GM03348 (cell line): ENCODE data around the gene ABCA13.

Experiments
- DNase-seq: peaks from one replicate; pipeline ENCODE4 v3.0.0; 2012; ENCODE audit warnings: low spot score

ABCA13 gene

DNA sequence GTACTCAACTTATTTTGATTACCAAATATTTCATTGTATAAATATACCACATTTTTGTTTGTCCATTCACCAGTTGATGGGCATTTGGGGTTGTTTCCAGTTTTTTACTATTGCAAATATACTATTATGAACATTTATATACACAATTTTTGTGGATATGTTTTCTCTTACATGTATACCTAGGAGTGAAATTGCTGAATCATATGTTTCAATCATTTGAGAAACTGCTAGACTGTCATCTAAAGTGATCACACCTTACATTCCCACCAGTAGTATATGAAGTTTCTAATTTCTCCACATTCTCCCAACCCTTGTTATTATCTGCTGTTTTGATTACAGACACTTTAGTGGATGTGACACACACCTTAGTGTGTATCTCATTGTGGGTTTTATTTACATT, 257.9 kb downstream of the ABCA13 start:
- no peak for DNase-seq

DNA sequence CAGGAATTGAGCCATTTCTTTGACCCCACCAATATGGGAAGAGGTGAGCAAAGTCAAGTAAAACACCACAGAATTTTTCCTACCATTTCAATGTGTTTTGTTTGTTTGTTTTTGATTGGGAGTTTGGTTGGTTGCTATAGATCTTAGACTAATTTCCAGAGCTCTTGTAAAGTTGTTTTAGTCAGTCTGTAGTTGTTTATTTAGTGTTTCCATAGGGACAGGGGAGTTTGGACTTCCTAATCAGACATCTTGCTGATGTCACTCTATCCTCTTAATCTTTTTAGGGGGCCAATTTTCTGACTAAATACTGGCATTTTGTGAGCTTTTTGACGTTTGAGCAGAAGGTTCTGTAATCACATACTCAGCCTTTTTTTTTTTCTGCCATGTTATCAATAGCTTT, 266.9 kb downstream of the ABCA13 start:
- no peak for DNase-seq

DNA sequence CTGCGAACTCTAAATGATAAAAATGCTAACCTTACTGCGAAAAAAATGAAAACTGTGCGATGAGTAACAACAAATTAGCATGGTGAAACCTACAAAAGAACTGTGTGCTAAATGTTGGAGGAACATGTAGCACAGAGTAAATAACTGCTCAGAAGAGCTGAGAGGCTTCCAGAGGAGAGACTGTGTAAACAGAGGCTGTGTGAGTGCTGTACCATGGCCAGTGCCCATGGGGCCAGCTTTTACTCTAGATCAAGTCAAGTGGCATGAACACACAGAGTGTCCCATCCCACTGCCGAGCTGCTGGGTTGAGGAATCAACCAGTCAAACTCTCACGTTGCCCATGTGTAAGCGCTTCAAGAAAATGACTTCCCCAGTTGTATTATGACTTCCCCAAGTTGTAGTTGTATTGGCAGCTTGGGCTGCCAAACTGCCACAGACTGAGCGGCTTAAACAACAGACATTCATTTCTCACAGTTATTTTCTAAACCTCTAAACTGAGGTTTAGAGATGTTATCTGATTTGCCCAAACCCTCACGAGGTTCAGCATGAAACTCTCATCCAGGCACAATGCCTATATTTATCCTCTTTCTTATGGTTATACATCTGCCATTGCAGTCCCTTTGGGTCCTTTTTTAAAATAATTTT, 270.7 kb downstream of the ABCA13 start:
- no peak for DNase-seq

DNA sequence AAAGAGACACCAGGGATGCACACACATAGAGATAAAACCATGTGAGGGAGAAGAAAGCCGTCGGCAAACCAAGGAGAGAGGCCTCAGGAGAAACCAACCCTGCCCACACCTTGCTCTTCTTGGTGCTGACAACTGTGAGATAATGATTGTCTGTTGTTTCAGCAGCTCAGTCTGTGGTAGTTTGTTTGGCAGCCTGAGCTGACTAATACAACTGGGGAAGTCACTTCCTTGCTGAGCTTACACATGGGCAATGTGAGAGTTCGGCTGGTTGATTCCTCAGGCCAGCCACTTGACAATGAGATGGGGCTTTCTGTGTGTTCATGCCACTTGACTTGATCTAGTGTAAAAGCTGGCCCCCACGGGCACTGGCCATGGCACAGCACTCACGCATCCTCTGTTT, 271.8 kb downstream of the ABCA13 start:
- DNase-seq, result no peak

DNA sequence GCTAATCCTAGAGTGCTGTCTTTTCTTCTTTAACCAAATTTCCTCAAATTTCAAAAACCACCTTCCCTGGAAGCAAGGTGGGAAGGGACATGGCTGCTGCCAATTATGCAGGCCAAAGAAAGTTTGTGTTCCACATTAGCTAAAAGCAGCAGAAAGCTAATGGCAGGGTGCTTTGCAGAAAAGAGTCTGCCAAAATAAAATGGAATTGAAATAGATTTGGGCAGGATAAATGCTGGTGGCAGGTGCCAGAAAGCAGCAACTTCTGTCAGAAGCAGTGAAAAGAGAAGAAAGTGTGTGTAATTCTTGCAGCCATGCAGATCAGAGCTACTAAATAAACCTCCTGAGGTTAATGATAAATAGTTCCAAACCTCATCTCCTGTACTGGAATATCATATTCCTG, 275.5 kb downstream of the ABCA13 start:
- DNase-seq, result no peak

DNA sequence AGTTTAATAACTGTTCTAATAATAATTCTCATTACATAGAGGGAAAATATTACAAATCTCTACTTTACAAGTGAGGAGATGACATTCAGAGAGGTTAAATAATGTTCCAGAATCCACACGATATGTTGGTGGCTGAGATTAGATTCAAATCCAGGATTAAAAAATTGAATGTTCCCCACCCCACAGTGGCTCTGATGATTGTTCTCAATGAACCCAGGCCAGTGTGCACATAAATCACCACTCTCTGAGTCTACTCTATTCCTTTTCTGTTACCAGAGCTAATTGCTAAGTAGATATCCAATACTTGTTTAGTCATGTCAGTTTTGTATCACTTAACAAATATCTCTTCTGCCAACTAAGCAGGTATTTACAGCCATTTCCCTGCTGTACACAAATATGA, 281.0 kb downstream of the ABCA13 start:
- no peak for DNase-seq

DNA sequence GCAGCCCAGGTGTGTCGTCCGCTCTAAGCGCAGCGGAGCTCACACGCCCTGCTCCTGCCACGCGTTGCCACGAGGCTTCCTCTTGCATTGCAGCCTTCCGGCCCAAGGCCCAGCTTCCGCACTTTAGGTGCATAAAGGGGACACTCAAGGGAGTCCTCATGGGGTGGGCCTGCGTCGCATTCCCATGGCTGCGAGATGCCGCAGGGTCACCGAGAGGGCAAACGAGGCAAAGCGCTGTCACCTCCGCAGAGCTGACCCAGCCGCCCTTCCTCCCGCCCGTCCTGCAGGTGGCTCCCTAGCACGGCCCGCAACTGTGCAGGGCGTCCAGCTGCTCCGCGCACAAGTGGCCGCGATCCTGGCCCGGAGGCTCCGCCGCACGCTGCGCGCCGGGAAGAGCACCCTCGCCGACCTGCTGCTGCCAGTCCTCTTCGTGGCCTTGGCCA, 283.5 kb downstream of the ABCA13 start:
- no peak for DNase-seq

DNA sequence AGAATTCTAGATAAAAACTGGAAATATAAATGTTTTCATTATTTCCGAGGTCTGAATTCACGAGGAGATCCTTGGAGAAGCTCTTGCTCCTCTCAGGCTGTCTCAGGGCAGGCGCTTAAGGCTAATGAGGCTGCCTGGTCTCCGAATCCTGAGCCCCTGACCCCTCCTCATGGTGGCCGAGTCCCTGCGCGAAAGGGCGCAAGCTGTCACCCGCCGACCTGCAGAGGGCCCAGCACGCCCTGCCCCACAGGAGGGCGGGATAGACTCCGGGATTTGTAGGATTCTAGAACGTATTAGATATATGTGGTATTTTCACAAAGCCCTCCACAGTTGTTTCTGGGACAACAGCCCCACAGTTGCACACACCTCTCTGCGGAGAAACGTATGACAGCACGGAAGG, 284.1 kb downstream of the ABCA13 start:
- no peak for DNase-seq

DNA sequence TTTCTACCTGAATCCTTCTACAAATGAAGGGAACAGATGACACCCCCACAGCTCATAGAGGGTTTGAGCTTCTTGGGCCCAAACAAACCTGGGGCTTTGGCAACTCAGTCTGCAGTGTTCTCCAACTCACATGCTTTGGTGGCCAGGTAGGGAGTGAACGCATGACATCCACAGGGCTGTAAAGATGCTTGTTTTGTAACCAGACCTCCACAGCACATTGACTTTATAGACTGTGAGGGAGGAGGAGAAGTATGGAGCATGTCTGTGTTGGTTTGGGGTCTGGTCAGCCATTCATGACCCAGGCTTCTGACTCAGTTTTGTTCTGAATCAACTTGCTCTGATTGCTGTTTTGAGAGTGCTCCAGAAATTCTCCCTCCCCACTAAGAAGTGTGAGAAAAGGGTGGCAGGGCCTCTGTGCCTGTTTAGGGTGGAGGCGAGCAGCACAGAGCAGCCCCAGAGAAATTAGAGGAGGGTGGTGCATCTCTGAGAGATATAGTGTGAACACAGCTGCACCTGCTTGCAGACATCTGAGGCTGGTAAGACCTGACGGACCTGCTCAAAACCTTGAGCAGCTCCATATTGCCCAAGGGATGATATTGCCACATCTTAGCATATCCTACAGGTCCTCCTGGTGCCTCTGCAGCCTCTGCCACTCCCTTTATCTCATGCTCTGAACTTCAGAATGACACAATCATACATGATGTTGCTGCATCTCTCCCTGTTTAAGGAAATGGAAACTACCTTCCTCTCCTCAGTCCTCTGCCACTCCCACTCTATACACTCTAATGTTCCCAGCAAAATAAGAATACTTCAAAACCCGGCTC, 287.7 kb downstream of the ABCA13 start:
- DNase-seq, result no peak

DNA sequence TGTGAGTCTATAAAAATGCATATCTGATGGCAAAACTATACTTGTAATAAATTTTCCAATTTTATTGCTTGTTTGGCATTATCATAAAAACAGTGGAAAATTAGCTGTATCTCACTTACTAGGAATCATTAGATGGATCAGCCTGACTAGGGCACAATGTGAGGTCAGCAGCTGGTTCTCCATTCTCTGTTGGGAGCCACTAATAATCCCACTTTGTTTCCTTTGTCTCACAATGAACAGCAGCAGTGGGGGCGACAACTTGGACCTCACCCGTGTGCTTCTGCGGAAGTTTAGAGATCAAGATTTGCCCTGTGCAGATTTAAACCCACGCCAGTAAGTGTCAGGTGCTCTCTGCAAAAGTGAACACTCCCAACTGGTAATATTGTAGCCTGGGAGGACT, 295.5 kb downstream of the ABCA13 start:
- DNase-seq, result no peak

DNA sequence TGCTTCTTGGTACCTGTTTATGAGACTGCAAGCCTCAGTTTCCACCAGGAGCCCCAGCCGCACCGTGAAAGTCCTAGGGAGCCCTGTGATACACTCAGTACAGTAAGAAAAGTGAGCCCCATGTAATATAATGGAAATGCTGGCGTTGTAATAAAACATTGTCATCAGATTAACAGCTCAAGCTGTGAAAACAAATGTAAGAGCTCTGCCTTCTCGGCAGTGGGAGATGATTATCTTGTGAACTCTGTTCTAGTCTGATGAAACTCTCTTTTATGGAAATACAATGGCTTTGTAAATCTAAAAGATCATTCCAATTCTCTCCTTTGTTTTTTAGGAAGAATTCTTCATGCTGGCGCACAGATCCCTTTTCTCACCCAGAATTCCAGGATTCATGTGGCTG, 299.9 kb downstream of the ABCA13 start:
- DNase-seq, result no peak

DNA sequence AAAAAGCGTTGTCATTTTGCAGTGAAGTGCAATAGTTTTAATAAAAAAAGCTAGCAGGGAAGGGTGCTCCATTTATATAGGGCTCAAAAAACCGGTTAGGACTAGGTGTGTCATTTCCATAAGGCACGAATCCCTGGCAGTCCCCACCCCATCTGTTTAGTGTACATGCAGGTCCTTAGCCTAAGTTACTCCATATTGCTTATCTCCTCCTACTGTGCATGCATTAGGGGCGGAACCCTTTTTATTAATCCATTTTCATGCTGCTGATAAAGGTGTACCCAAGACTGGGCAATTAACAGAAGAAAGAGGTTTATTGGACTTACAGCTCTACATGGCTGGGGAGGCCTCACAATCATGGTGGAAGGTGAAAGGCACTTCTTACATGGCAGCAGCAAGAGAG, 301.4 kb downstream of the ABCA13 start:
- no peak for DNase-seq

DNA sequence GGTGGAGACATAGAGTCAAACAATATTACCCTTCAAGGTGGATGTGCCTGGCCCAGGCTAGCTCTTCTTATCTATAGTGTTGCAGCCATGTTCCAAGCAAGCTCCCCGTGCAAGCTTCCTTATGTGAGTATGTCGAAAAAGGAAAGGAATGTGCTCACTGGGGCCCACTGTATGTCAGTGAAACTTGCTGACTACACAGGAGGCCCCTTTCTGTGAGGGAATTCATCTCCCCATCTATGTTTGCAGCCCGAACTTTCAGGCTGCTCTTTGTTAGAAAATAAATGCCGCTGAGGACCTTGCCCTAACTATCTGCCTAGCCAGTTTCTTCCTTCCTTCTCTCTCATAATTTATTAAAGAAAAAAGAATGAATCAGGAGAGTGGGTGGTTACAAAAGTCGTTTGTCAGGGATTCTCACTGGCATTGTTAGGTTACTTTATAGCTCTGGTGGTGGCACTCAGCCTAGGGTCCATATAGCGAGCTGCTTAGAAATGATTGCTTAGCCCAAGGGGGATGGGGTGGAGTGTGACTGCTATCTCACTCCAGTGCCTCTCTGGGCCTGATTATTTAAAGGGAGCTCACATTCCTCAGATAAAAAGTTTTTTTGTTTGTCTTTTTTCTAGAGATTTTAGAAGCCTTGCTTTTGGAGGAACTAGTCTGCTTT, 302.1 kb downstream of the ABCA13 start:
- no peak for DNase-seq

DNA sequence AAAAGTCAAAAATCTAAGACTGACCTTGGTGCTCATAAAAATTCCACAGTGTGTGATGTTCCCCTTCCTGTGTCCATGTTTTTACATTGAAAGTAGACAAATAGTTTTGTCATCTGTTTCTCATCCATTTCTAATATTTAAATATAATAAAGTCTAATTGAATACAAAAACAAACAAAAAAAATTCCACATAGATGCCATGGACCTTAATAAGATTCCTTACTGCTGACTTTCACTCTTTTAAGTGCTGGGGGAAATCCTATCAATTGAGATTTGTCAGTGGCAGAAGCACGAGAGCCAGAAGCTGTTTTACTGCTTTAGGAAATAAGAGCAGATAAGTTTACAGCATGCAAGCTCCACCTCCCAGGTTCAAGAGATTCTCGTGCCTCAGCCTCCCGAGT, 310.0 kb downstream of the ABCA13 start:
- DNase-seq, result no peak

DNA sequence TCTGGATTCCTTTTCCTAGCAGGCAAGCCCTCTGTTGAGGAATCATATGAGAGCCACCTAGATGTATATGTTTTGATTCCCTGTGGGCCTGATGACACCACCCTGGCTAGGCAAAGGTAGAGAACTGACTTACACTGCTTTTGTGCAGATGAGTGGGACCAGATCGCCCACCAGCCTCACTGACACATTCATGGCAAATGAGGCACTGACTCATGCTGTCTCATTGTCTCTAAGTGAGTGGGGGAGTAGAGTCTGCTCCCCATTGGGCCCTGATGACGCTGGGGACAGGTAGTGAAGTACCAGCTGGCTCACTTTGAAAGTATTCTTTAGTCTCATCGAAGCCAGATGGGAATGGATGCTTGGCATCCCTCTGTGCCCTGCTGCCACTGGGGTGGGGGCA, 326.3 kb downstream of the ABCA13 start:
- DNase-seq, result no peak

DNA sequence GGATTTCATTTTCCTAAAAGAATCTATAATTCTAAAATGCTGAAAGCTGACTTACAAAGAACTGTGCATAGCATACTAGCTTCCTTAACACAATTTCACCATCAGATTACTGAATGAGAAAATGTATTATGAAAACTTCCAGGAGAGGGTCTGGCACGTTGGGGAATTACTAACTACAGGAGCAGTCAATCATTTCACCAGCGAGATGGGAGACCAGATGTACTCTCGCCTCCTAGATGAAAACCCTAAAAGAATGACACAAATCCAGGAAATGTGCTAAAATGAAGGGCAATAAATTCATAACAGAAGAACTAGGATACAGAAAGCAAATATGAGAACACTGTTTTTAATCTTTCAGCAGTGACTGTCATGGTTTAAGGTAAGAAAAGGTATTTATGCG, 330.8 kb downstream of the ABCA13 start:
- no peak for DNase-seq

DNA sequence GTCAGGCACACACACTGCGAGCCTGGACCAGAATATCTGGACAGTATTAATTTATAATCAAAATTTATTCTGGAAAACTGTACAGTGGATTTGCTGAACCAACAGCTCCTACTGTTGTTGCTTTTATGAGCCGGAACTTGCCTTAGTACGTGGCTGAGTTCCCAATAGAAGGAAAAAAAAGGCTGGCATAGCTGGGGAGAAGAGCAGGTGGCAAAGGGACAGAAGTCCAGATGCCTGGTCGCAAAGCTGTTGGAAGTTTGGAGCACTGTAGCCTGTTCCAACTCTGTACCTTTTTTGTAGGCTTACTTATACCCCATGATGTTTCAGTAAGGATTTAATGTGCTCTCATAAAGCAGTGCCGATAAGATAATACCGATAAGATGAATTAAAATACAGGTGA, 333.8 kb downstream of the ABCA13 start:
- no peak for DNase-seq

DNA sequence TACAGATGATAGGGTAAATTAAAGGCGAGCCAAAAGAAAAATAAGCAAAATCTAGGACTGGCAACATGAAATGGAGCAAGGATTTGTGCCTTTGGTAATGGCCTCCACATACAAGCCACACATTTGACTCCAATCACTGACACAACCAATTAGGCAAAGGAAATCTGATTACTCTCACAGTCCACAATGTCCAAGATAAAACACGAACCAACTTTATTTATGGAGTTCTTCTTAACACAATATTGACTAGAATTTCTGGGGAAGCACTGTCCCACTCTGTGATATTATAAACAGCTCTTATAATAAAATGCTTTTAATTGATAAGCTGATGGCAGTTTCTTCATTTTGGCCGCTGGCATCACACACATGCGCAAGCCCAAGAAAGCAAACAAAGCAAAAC, 334.2 kb downstream of the ABCA13 start:
- DNase-seq, result no peak

DNA sequence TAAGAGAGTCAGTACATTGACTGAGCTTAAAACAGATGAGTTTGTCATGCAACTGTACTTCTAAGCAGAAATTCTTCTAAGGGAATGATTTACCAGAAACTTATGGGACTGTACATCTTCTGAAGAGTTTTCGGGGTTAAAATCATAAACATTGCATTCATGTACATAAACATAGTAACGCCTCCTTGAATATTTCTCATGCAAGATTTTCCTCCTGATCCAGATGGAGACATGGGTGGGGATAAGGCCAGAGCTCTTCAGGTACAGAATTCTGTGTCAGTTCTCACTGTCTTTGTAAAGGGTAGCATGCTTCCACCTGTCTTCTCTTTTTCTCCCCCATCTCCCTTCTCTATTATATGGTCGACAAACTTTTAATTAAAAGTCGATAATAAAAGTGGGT, 335.3 kb downstream of the ABCA13 start:
- no peak for DNase-seq

DNA sequence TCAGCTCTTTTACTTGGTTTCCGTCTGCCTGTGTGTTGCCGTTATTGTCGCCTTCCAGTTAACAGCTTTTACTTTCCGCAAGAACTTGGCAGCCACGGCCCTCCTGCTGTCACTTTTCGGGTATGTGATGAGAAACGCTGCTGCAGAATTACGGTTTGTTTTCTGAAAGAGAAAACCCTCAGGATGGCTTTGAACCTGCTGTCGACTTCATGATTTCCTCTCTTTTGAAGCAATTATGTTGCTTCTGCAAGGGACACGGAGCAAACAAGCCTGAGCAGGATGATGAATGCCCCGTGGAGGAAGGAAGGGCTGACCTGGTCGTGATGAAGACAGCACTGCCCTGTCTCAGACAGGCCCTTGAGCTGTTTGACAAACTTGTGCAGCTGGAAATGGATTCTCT, 339.8 kb downstream of the ABCA13 start:
- no peak for DNase-seq

DNA sequence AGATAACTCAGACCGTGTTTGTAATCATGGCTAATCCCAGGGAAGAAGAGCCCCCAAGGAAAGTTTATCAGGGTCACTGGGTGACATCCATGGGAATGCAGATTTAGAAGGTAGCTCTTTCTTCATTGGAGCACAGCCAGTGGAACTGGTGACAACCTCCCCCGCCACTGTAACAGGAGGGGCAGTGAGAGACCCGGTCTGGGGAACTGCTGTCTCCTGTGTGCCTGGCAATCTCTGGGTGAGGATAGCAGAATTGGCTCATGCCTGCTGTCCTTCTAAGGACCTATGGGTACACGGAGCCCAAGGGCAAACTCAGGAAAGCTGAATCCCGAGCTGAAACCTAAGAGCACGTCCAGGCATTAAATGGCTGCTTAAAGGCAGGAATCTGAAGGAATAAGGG, 341.6 kb downstream of the ABCA13 start:
- no peak for DNase-seq

DNA sequence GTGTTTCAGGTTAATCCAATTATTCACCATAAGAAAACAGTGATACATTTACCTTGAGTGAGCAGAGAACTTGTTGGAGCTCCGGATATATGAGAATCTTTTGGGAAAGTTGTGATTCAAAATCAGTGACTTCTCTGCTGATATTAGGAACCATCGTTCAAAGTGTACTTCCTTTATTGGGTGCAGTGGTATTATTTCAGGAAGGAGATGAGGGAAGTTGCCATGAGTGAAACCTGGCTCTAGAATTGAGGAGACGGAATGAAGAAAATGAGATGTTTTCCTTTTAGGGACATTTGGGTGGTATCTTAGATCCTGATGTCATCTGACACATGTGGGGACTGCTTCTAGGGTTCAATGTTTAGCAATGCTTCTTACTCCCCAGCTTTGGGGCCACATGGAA, 343.9 kb downstream of the ABCA13 start:
- DNase-seq, result no peak

DNA sequence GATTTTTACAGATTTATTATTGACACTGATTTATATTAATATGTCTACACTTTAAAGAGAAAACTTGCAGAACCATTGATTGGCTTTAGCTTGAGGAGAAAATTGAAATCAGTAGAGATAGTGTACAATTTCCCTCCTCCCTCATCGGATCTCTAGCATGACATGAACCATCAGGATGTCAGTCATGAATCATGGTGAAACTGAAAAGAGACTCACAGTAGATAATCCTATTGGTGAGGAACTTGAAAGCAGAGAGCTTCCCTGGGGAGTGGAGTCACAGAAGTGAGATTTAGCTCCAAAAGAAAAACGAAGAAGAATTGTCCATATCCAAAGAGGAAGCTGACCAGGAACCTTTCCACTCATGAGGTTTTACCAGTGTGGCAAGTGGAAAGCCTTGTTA, 346.8 kb downstream of the ABCA13 start:
- DNase-seq, result no peak
